NCI-H345 treated with DMSO at 0.1 percent for 48 hours (cell line): ENCODE data around the gene NRF1.

Source experiments
- DNase-seq: peaks from one replicate; lab custom pipeline; 2025; ENCODE audit not compliant: unreplicated experiment; lab: John Stamatoyannopoulos, UW

Gene NRF1

DNA sequence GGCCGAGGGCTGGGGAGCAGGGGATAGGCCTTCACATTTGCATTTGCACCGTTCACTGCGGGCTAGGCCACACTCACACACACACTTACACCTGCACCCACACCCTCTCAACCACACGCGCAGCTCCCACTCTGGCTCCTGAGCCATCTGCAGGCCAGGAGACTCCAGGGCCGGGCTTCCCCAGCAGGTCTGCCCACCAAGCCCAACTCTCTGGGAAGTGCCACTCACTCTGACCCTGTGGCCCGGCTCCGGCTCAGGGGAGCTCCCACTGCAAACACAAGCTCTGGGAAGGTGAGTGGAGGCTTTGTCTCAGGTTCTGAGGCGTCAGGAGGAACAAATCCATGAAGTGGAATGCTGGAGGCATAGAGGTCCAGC lies 157.9 kb downstream of the NRF1 start:
- no peak for DNase-seq

GRCh38 chr7:129769866-129770808 lies 158.6 kb downstream of the NRF1 start:
- DNase-seq: no peak

DNA sequence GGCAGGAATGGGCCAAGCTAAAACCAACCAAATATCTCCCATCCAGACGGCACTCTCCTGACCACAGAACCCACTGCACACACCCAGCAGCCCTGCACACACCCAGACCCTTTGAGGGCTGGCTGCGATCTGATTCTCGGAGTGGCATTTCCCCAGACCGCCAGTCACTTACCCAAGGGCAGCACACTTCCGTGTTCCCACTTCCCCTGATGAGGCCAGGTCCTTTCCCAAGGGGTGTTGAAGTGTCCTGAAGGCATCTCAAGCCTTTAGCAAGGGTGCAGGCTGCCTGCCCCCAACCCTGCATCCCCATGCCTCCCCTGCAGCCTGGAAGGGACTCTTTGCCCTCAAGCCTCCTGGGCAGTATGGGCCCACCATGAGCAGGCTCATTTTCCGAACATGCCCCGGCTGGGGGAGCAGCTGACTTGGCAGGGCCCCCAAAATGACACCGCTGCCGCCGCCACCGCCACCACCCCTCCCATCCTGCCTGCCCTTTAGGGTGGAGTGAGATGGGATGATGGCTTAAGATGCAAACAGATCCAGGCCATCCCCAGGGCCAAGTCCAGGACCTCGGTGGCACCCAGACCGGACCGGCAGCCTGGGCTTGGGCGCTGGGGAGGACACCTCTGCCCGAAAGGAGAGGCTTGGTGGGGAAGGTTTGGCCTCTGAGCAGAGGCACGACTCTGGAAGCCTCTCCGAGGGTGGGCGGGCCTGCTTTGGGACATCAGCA lies 159.8 kb downstream of the NRF1 start:
- no peak for DNase-seq

- DNase-seq: no peak
Measured at GRCh38 chr7:129771928-129772479, 160.5 kb downstream of the NRF1 start.

- DNase-seq: no peak
Measured at GRCh38 chr7:129772646-129773280, 161.2 kb downstream of the NRF1 start.

- DNase-seq: no peak
Measured at GRCh38 chr7:129773328-129773731, 161.8 kb downstream of the NRF1 start.

GRCh38 chr7:129773871-129774270 lies 162.4 kb downstream of the NRF1 start:
- no peak for DNase-seq

DNA sequence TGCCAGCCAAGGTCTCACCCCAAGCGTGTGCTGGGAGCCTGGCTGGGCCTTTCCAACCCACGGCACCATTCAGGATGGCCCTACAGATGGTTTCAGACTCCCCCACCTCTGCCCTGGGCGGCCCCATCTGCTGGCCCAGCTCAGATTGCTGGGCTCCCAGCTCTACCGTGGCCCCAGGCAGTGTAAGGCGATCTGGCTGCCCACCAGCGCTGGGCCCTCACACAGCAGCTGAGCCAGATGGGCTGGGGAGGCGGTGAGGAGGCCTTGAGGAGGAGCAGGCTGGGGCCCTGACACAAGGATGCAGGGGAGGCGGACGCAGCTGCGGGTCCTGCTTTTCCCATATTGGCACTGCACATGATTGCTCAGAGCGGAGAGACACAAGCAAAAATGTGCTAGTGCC lies 162.8 kb downstream of the NRF1 start:
- no peak for DNase-seq

- no peak for DNase-seq
Measured at GRCh38 chr7:129774871-129775694, 163.6 kb downstream of the NRF1 start.

DNA sequence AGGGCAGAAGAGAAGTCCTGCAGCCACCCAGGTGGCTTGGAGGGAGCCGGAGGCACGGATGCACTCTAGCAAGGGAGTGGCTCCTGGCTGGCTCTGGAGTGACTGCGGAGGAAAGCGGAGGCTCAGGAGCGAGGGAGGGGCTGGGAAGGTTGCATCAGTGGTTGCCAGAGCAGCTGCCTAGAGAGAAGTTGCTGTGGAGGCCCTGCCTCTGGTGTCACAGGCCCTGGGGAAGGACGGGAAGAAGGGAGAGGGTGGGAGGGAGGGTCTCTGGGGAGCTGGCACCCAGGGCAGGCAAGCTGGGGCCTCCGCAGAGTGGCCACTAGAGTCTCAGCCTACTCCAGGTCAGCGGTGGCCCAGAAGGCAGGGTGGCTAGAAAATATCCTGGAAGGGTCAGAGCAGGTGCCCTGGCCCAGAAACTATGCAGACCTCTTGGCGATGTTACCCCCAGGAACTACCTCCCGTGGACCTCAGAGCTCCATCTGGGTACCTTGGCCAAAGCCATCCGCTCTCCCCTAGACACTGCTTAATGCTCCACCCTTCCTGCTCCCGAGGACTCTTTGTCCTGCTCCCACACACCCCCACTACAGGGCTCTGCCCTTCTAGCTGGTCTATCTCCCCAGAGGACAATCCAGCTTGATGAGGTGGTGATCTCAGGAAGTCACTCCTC lies 164.3 kb downstream of the NRF1 start:
- DNase-seq: no peak

GRCh38 chr7:129776362-129776722 lies 164.8 kb downstream of the NRF1 start:
- no peak for DNase-seq

- DNase-seq: no peak
Measured at GRCh38 chr7:129777195-129777844, 165.8 kb downstream of the NRF1 start.

GRCh38 chr7:129777993-129778769 lies 166.7 kb downstream of the NRF1 start:
- DNase-seq: no peak

DNA sequence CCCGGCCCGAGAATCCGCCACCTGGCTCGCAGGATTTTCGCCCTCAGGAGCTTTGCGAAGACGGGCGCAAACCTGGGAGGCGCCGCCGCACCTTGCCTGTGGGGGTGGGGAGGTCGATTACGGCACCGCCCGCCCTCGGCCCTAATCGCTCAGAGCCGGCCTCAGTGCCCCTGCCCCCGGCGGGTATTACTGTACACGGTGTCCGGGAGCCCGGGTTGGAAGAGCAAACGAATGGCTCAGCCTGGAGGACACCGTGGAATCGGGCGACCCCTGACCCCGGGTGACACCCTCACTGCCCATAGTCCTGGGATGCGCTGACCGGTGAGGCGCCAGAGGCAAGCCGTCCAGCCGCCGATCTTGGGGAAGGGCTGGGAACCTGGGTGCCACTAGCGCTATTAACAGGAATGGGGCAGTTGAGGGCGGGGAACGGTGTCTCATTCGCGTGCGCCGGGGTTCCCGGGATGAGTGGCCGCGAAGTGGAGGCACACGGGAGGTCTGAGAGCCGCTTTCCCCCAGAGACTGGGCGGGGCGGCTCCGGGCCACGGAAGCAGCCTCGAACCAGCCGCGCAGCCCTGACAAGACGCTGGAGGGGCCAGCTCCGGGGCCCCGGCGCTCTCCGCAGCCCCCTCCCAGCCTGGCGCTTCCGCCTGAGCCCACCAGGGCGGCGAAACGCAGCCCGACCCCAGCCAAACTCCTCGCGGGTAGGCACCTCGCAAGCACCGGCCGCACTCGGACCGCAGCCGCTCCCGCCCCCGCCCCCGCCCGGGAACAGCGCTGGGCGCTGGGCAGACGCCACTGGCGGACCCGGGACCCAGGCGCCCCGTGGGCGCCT lies 167.5 kb downstream of the NRF1 start:
- no peak for DNase-seq

- DNase-seq: no peak
Measured at GRCh38 chr7:129779602-129780256, 168.2 kb downstream of the NRF1 start.

- peak; percentile 85 for DNase-seq
Measured at GRCh38 chr7:129780257-129780973, 168.9 kb downstream of the NRF1 start.
